ENCODE results near the gene PPARGC1A.

PPARGC1A gene

GRCh38 chr4:23837371-23837770 is 52.5 kb downstream of the PPARGC1A start:
- no peak for DNase-seq

GRCh38 chr4:23835774-23836478 is 53.9 kb downstream of the PPARGC1A start:
- DNase-seq: no peak

- DNase-seq: no peak
Observed at GRCh38 chr4:23828779-23829178, 61.1 kb downstream of the PPARGC1A start.

GRCh38 chr4:23828020-23828715 is 61.7 kb downstream of the PPARGC1A start:
- no peak for DNase-seq

DNA sequence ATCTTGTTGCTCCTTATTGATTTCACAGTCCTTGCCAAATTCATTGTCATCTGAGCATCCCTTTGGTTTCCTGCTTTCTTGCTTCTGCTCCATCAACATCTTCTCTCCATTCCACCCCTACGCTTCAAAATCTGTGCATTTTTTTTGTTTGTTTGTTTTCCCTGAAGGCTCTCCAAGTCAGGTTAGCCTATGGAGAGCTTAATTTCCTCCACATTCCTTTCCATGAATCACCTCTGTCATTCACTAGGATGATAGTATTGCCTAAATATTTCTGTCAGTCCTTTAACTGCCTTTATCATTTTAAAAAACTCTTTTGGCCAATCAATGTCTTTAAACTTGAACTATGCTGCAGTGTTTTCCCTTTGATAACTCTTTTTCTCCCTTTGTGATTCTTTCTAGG is 67.7 kb downstream of the PPARGC1A start:
- DNase-seq: no peak

GRCh38 chr4:23819041-23819511 is 70.8 kb downstream of the PPARGC1A start:
- DNase-seq: no peak

DNA sequence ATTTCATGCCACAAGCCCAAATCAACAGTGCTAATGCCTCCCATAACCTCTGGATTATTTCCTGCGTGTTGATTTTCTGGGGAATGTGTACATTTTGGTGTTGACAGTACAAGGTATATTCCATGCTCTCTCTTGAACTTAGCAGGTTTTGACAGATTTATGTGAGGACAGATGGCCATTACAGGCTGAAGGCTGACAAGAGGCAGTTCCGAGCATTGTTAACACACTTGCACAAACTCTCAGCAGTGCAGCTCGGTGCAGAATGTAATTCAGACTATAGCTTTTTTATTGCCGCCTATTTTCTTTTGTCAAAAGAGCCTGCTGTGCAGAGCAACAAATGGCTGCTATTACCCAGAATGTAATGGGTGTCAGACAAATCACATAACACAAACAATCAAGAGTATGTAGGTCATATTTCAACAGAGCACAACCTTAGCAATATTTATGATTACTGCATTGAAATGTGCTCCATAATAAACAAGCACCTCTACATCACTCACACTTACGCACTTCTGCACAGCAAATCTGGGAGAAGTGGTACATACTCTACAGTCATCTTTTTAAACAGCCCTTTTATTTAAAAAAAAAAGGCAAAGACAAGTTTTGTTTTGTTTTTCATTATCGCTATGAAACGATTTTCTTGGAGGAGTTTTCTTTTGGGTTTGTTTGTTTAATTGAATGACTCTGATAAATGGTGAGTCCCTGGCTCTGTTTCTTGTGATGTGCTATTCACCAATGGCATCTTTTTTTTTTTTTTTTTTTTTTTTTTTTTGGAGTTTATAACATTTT is 71.6 kb downstream of the PPARGC1A start:
- no peak for DNase-seq

GRCh38 chr4:23814996-23815660 is 74.7 kb downstream of the PPARGC1A start:
- DNase-seq: no peak

GRCh38 chr4:23814587-23814986 is 75.3 kb downstream of the PPARGC1A start:
- no peak for DNase-seq

DNA sequence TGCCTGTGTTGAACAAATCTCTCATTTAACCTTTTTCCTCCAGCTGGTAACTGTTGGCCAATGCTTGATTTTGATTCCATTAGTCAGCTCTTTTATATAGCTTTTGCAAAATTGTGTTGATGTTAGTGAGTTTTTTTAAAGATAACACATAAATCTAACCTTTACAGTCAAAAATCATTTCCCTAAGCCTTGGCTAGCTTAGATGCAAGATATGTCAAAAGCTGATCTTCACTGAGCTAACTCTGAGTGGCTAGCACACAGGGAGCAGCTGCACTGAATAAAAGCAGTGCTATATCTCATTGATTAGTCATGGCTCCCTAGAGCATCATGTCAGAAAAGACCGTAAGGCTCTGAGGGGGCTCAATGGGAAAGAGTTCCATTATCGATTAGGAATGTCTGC is 78.7 kb downstream of the PPARGC1A start:
- no peak for DNase-seq

GRCh38 chr4:23805450-23805851 is 84.4 kb downstream of the PPARGC1A start:
- no peak for DNase-seq

DNA sequence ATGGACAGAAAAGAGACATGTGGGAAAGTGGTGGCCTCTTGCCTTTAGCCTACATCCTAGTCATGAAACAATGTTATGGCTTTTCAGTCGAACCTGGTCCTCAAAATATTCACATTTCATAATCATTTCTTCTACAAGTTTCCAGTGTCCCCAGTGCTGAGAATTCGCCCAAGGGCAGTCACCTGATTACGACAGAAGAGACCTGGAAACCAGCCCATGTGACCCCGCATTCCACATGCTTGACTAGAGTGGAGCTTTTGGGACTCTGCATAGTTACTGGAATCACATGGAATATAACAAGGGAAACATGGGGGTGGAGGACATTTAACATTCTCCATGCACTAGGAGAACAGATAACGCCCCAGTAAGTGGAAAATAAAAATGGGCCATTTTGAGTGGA is 100.1 kb downstream of the PPARGC1A start:
- DNase-seq: no peak

- DNase-seq: no peak
Observed at GRCh38 chr4:23788460-23788859, 101.4 kb downstream of the PPARGC1A start.

- DNase-seq: no peak
Observed at GRCh38 chr4:23788027-23788426, 101.8 kb downstream of the PPARGC1A start.

- DNase-seq: no peak
Observed at GRCh38 chr4:23782778-23783437, 106.9 kb downstream of the PPARGC1A start.

DNA sequence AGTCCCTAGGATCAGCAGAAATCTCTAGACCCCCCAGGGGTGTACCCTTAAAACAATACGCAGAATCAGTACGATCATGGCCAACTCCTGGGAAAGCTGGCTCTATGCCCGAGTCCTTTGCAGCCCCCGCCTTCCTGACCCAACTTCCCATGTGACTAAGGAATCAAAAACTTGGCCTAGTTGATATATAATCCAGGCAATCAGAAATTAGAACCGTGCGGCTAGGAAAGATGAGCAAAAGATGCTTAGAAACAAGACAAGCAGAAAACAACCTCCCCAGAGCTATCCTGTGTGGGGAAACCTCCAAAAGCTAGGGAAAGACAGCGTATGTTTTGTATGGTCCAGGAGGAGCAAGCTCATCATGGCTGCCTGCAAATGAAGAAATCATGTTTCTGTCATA is 110.0 kb downstream of the PPARGC1A start:
- DNase-seq: no peak

GRCh38 chr4:23779422-23779821 is 110.4 kb downstream of the PPARGC1A start:
- DNase-seq: no peak

DNA sequence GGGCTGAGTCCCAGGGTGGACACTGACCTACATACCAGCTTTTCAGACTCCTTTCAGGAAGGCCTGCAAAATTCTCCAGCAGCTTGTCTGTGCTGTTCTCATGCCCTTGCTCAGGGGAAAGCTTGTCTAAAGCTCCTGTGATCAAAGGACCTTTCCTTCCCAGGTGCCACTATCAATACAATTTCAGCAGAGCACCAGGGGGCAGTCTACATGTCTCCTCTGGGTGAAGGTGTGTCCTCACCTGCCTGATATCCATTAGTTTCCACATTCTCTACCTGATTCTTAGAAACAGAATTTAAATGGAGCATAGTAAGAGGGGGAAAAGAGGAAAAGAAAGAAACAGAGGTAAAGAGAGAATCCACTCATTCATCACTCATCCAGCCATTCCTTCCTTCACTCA is 114.2 kb downstream of the PPARGC1A start:
- no peak for DNase-seq

- no peak for DNase-seq
Observed at GRCh38 chr4:23774909-23775308, 114.9 kb downstream of the PPARGC1A start.

- DNase-seq: no peak
Observed at GRCh38 chr4:23773884-23774636, 115.8 kb downstream of the PPARGC1A start.

GRCh38 chr4:23770011-23770410 is 119.8 kb downstream of the PPARGC1A start:
- no peak for DNase-seq

- no peak for DNase-seq
Observed at GRCh38 chr4:23769406-23769805, 120.4 kb downstream of the PPARGC1A start.

Data from activated T-cell treated with anti-CD3 and anti-CD28 coated beads for 4 hours (primary cell).